Measurements from ENCODE around the gene RPL15. TPM values are rescaled to one million over a fixed set of nuclear protein-coding genes. Genes with fewer than 3 reads are reported as not detected.
A peak's percentile ranks its signal among the peaks of the same experiment; 100 is the strongest.
"Not testable (repeated sequence)": the region's sequence is repeated elsewhere in the genome, so short reads cannot be mapped to it uniquely, and the experiment has no call there.

RPL15 gene
- 1,000 to 10,000 TPM; 1,370 to 1,628 (median 1,557) TPM for total RNA-seq

- ATAC-seq (peak; percentile 97), DNase-seq (peak; percentile 97 to 98)
- in situ Hi-C loops (cut with MboI; ENCODE audit: low sequenced_read_pairs in 4 of 4) (no loop called here), intact Hi-C loops (cut with DNase I; ENCODE audit: low total_unique reads) (loop anchor here (1.0 to 2.0 kb wide), 2 partner anchors 28 kb away; partner anchors contain the start of gene NR1D2)
- H3K4me1 ChIP-seq = peaks cover 30 to 37% of the 10 kb centered on the region in 2 donors
- TF ChIP-seq CTCF (IDR thresholded peaks at IDR 0.05 in 4 of 5, conservative IDR thresholded peaks at IDR 0.05 in 1 of 5) (peak in 4 of 5 experiments; percentile 62 to 80 (median 74)), POLR2A (IDR thresholded peaks at IDR 0.05) (peak; percentile 97 to 98)
- H3K4me3 ChIP-seq = peak within 1 kb of the TSS; percentile 83 to 96 (median 93)
- H3K9me3 ChIP-seq = no peaks in the 10 kb centered on the region
- peak within 1 kb of the TSS; percentile 91 to 96 (median 92) for H3K27ac ChIP-seq
- H3K27me3 ChIP-seq = no peaks in the 10 kb centered on the region
- H3K36me3 ChIP-seq = peaks cover 0 to 27% of the 10 kb centered on the region in 2 donors
These were observed at the start of gene RPL15, which contains the start of gene NKIRAS1 for GRCh38 chr3:23916886-23917678. RPL15 (plus strand) TSS chr3:23917132; CDS start chr3:23917860, 728 bp downstream. NKIRAS1 (minus strand) TSS chr3:23916990; CDS start chr3:23910904, 6,086 bp downstream.

GRCh38 chr3:23867400-23867799 lies 49.5 kb upstream of the RPL15 start:
- no peaks in the 10 kb centered on the region for H3K27me3 ChIP-seq
- ATAC-seq = no peak
- no peaks in the 10 kb centered on the region for H3K36me3 ChIP-seq
- no peaks in the 10 kb centered on the region for H3K9me3 ChIP-seq
- H3K4me1 ChIP-seq = peaks cover 55 to 58% of the 10 kb centered on the region in 2 donors
- TF ChIP-seq CTCF (IDR thresholded peaks at IDR 0.05 in 4 of 5, conservative IDR thresholded peaks at IDR 0.05 in 1 of 5) = no peak
- TF ChIP-seq POLR2A (IDR thresholded peaks at IDR 0.05) = no peak
- no peak for DNase-seq
- in situ Hi-C loops (cut with MboI; ENCODE audit: low sequenced_read_pairs in 4 of 4) (no loop called here), intact Hi-C loops (cut with DNase I; ENCODE audit: low total_unique reads) (no loop called here)
- H3K27ac ChIP-seq = peak overlapping the region in 3 of 4 donors; percentile 37 to 73 (median 59)
- no peak overlapping the region for H3K4me3 ChIP-seq

GRCh38 chr3:23867838-23868237 lies 49.1 kb upstream of the RPL15 start:
- intact Hi-C loops (cut with DNase I; ENCODE audit: low total_unique reads) = no loop called here
- in situ Hi-C loops (cut with MboI; ENCODE audit: low sequenced_read_pairs in 4 of 4) = no loop called here
- H3K9me3 ChIP-seq = no peaks in the 10 kb centered on the region
- H3K4me1 ChIP-seq = peaks cover 55 to 57% of the 10 kb centered on the region in 2 donors
- no peaks in the 10 kb centered on the region for H3K27me3 ChIP-seq
- no peak overlapping the region for H3K4me3 ChIP-seq
- ATAC-seq = no peak
- no peaks in the 10 kb centered on the region for H3K36me3 ChIP-seq
- no peak for DNase-seq
- H3K27ac ChIP-seq = peak overlapping the region in 2 of 4 donors; percentile 37 to 73
- TF ChIP-seq POLR2A (IDR thresholded peaks at IDR 0.05) (no peak), CTCF (IDR thresholded peaks at IDR 0.05 in 4 of 5, conservative IDR thresholded peaks at IDR 0.05 in 1 of 5) (no peak)

- H3K27me3 ChIP-seq = no peaks in the 10 kb centered on the region
- TF ChIP-seq CTCF (IDR thresholded peaks at IDR 0.05 in 4 of 5, conservative IDR thresholded peaks at IDR 0.05 in 1 of 5) = no peak
- no peak for TF ChIP-seq POLR2A (IDR thresholded peaks at IDR 0.05)
- ATAC-seq (no peak), DNase-seq (no peak)
- intact Hi-C loops (cut with DNase I; ENCODE audit: low total_unique reads) = no loop called here
- no peaks in the 10 kb centered on the region for H3K9me3 ChIP-seq
- H3K4me1 ChIP-seq = peaks cover 68% of the 10 kb centered on the region in 2 donors
- in situ Hi-C loops (cut with MboI; ENCODE audit: low sequenced_read_pairs in 4 of 4) = no loop called here
- H3K27ac ChIP-seq = no peak overlapping the region
- no peaks in the 10 kb centered on the region for H3K36me3 ChIP-seq
- H3K4me3 ChIP-seq = no peak overlapping the region
These were observed 46.8 kb upstream of the RPL15 start for GRCh38 chr3:23869977-23870662.

- ATAC-seq; DNase-seq; H3K36me3 ChIP-seq; H3K9me3 ChIP-seq; intact Hi-C loops (cut with DNase I; ENCODE audit: low total_unique reads); H3K27me3 ChIP-seq; H3K4me3 ChIP-seq; in situ Hi-C loops (cut with MboI; ENCODE audit: low sequenced_read_pairs in 4 of 4); H3K27ac ChIP-seq: not testable (repeated sequence)
- peaks cover 67 to 68% of the 10 kb centered on the region in 2 donors for H3K4me1 ChIP-seq
These were observed 46.3 kb upstream of the RPL15 start for GRCh38 chr3:23870663-23871043.

- H3K36me3 ChIP-seq; H3K27ac ChIP-seq; DNase-seq; in situ Hi-C loops (cut with MboI; ENCODE audit: low sequenced_read_pairs in 4 of 4); ATAC-seq; H3K4me3 ChIP-seq; H3K27me3 ChIP-seq; H3K9me3 ChIP-seq; intact Hi-C loops (cut with DNase I; ENCODE audit: low total_unique reads): not testable (repeated sequence)
- H3K4me1 ChIP-seq = peaks cover 61 to 68% of the 10 kb centered on the region in 2 donors
These were observed 45.6 kb upstream of the RPL15 start for GRCh38 chr3:23871361-23871760.
